ENCODE measurements around the gene ASS1. TPM values are rescaled to one million over a fixed set of nuclear protein-coding genes. Genes with fewer than 3 reads are reported as not detected.

The ASS1 gene
- total RNA-seq, 6 experiments from 2014 or later, result 437 to 1,278 (median 1,014) TPM

- Histone ChIP-seq H3K27ac (no peak overlapping the region), H3K4me1 (peaks cover 0 to 26% (median 6%) of the 10 kb centered on the region in 4 donors), H3K4me3 (no peak overlapping the region), H3K27me3 (no peaks in the 10 kb centered on the region), H3K9me3 (no peaks in the 10 kb centered on the region), H3K36me3 (peaks cover 0 to 90% (median 24%) of the 10 kb centered on the region in 4 donors)
- DNase-seq (peak in 1 of 3 donors; percentile 43), ATAC-seq (no peak)
- intact Hi-C loops (cut with DNase I), result no loop called here
- 80% methylated on average over 5 of the region's 7 CpGs for WGBS (ENCODE audit: insufficient coverage, low coverage, low lambda C conversion rate, missing lambda C conversion rate)
- no peak for TF ChIP-seq POLR2A (IDR thresholded peaks at IDR 0.05)
- TF ChIP-seq, protein P1, sequence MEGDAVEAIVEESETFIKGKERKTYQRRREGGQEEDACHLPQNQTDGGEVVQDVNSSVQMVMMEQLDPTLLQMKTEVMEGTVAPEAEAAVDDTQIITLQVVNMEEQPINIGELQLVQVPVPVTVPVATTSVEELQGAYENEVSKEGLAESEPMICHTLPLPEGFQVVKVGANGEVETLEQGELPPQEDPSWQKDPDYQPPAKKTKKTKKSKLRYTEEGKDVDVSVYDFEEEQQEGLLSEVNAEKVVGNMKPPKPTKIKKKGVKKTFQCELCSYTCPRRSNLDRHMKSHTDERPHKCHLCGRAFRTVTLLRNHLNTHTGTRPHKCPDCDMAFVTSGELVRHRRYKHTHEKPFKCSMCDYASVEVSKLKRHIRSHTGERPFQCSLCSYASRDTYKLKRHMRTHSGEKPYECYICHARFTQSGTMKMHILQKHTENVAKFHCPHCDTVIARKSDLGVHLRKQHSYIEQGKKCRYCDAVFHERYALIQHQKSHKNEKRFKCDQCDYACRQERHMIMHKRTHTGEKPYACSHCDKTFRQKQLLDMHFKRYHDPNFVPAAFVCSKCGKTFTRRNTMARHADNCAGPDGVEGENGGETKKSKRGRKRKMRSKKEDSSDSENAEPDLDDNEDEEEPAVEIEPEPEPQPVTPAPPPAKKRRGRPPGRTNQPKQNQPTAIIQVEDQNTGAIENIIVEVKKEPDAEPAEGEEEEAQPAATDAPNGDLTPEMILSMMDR (IDR thresholded peaks at IDR 0.05), result no peak
Measured at GRCh38 chr9:130493021-130493420, 48.3 kb downstream of the ASS1 start.

GRCh38 chr9:130493476-130493875, 48.7 kb downstream of the ASS1 start:
- ATAC-seq (no peak), DNase-seq (peak; percentile 13 to 56 (median 48))
- Histone ChIP-seq H3K36me3 (peaks cover 0 to 85% (median 24%) of the 10 kb centered on the region in 4 donors), H3K4me1 (peaks cover 0 to 31% (median 8%) of the 10 kb centered on the region in 4 donors), H3K27me3 (no peaks in the 10 kb centered on the region), H3K27ac (no peak overlapping the region), H3K9me3 (no peaks in the 10 kb centered on the region), H3K4me3 (no peak overlapping the region)
- no peak for TF ChIP-seq POLR2A (IDR thresholded peaks at IDR 0.05)
- TF ChIP-seq, protein P1 (IDR thresholded peaks at IDR 0.05), result no peak
- no CpG with 5 or more reads among the region's 9 CpGs for WGBS (ENCODE audit: insufficient coverage, low coverage, low lambda C conversion rate, missing lambda C conversion rate)
- intact Hi-C loops (cut with DNase I), result no loop called here

DNA sequence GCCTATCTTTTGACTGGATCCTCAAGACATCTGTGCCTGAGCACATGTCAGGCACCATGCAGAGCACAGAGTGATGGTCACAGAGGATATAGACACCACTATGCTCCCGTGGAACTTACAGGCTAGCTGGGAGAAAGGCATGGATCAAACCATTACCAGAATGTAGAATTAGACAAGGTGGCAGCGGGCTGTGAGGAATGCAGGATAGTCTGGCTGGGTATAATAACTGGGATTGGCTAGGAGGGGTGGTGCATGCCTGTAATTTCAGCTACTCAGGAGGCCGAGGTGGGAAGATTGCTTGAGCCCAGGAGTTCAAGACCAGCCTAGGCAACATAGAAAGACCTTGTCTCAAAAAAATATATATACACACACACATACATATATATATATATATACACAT, 50.3 kb downstream of the ASS1 start:
- peaks cover 0 to 70% (median 19%) of the 10 kb centered on the region in 4 donors for H3K36me3 ChIP-seq
- DNase-seq (no peak), ATAC-seq (no peak)
- H3K4me3 ChIP-seq, result no peak overlapping the region
- TF ChIP-seq, protein P1 (IDR thresholded peaks at IDR 0.05), result no peak
- TF ChIP-seq POLR2A (IDR thresholded peaks at IDR 0.05), result no peak
- H3K27me3 ChIP-seq, result no peaks in the 10 kb centered on the region
- 92% methylated on average over 3 of the region's 3 CpGs for WGBS (ENCODE audit: insufficient coverage, low coverage, low lambda C conversion rate, missing lambda C conversion rate)
- H3K9me3 ChIP-seq, result no peaks in the 10 kb centered on the region
- peaks cover 0 to 44% (median 14%) of the 10 kb centered on the region in 4 donors for H3K4me1 ChIP-seq
- intact Hi-C loops (cut with DNase I), result no loop called here
- H3K27ac ChIP-seq, result no peak overlapping the region

- H3K4me3 ChIP-seq, result no peak overlapping the region
- TF ChIP-seq POLR2A (IDR thresholded peaks at IDR 0.05), result no peak
- TF ChIP-seq, protein P1 (IDR thresholded peaks at IDR 0.05), result no peak
- peaks cover 0 to 52% (median 16%) of the 10 kb centered on the region in 4 donors for H3K4me1 ChIP-seq
- H3K9me3 ChIP-seq, result no peaks in the 10 kb centered on the region
- WGBS (ENCODE audit: insufficient coverage, low coverage, low lambda C conversion rate, missing lambda C conversion rate), result 88% methylated on average over 10 of the region's 10 CpGs
- ATAC-seq (no peak), DNase-seq (no peak)
- peaks cover 0 to 57% (median 10%) of the 10 kb centered on the region in 4 donors for H3K36me3 ChIP-seq
- H3K27ac ChIP-seq, result peak overlapping the region in 2 of 3 donors; percentile 92 to 94
- no peaks in the 10 kb centered on the region for H3K27me3 ChIP-seq
- intact Hi-C loops (cut with DNase I), result no loop called here
Measured at GRCh38 chr9:130497139-130497538, 52.4 kb downstream of the ASS1 start.
